ENCODE data around the gene ASNSD1. TPM values are rescaled to one million over a fixed set of nuclear protein-coding genes. Genes with fewer than 3 reads are reported as not detected.

Gene ASNSD1
- total RNA-seq, 1 experiment from 2014 or later = 48.5 TPM

GRCh38 chr2:189719571-189719970 is 58.3 kb downstream of the ASNSD1 start:
- no peak overlapping the region for H2BK12ac ChIP-seq (ENCODE audit: insufficient read length, low read depth, low read length)
- DNase-seq = no peak
- H4K20me1 ChIP-seq (ENCODE audit: control insufficient read depth, insufficient read depth, insufficient read length) = no peaks in the 10 kb centered on the region
- H3K79me2 ChIP-seq (ENCODE audit: insufficient read depth, low read length) = no peaks in the 10 kb centered on the region
- H4K8ac ChIP-seq (replicated peaks; ENCODE audit: insufficient read length, low read depth, low read length) = no peak overlapping the region
- no peak overlapping the region for H3K27ac Mint-ChIP-seq
- no peak overlapping the region for H3K4me3 Mint-ChIP-seq
- no peak overlapping the region for H2BK120ac ChIP-seq (ENCODE audit: low read depth, low read length, poor library complexity, severe bottlenecking)
- no peaks in the 10 kb centered on the region; the same call in none of the 2 replicates for H3K27me3 Mint-ChIP-seq (ENCODE audit: low read depth)
- H3K4me1 Mint-ChIP-seq = no peaks in the 10 kb centered on the region
- WGBS (ENCODE audit: extremely low coverage, insufficient read length, low lambda C conversion rate) = no CpG with 5 or more reads among the region's 4 CpGs
- no peak overlapping the region for H3K14ac ChIP-seq (ENCODE audit: insufficient read depth, low read length)
- no peak overlapping the region for H3K23ac ChIP-seq (ENCODE audit: insufficient read length, low read depth, low read length)
- H3K9me3 Mint-ChIP-seq = peaks cover 11 to 30% of the 10 kb centered on the region in 2 experiments
- H3T11ph ChIP-seq (ENCODE audit: low read length) = no peak overlapping the region
- no peak overlapping the region for H4K91ac ChIP-seq (ENCODE audit: insufficient read length, low read depth, low read length)
- H2BK20ac ChIP-seq (ENCODE audit: low read depth, low read length, poor library complexity, severe bottlenecking) = no peak overlapping the region
- no peak overlapping the region for H3K27ac ChIP-seq (ENCODE audit: insufficient read length, low read depth, low read length)
- H3K4ac ChIP-seq (ENCODE audit: low read depth, low read length) = no peak overlapping the region
- H3K27me3 ChIP-seq (ENCODE audit: insufficient read depth, low read length) = no peaks in the 10 kb centered on the region
- no peak overlapping the region for H2BK5ac ChIP-seq (ENCODE audit: insufficient read length, low read length)
- TF ChIP-seq CTCF (conservative IDR thresholded peaks at IDR 0.05) = no peak
- no peaks in the 10 kb centered on the region for H3K23me2 ChIP-seq (ENCODE audit: insufficient read length, low read depth, low read length, poor library complexity, severe bottlenecking)
- no peak overlapping the region for H2AK5ac ChIP-seq (ENCODE audit: insufficient read length, low read length)
- H2AFZ ChIP-seq (ENCODE audit: low read length) = no peak overlapping the region
- no peak overlapping the region for H3K9ac ChIP-seq (ENCODE audit: extremely low read depth, insufficient read length, low read length)
- no peaks in the 10 kb centered on the region for H3K9me3 ChIP-seq (ENCODE audit: control insufficient read depth, low read depth, low read length)
- no peak overlapping the region for H3K56ac ChIP-seq (ENCODE audit: insufficient read length, low read depth, low read length)
- H3K36me3 Mint-ChIP-seq (ENCODE audit: insufficient read depth in 1 of 3, low read depth in 3 of 3) = peaks cover 0 to 6% (median 6%) of the 10 kb centered on the region in 3 experiments; a peak in 3 of 7 replicates
- H3K4me2 ChIP-seq (ENCODE audit: insufficient read depth, insufficient read length, low read length) = no peak overlapping the region
- H2BK15ac ChIP-seq (ENCODE audit: low read depth, low read length) = no peak overlapping the region
- no peaks in the 10 kb centered on the region for H3K79me1 ChIP-seq (ENCODE audit: insufficient read depth, low read depth, low read length, poor library complexity, severe bottlenecking)
- H4K5ac ChIP-seq (ENCODE audit: insufficient read length, low read depth, low read length) = no peak overlapping the region
- no peaks in the 10 kb centered on the region for H3K4me1 ChIP-seq (ENCODE audit: insufficient read depth, low read length)
- H3K18ac ChIP-seq (ENCODE audit: insufficient read length, low read depth, low read length) = no peak overlapping the region

Other genes starting within 250 kb of the ASNSD1 start
- 70.6 and 80.6 TPM in 2 replicates for gene WDR75, start 220.0 kb upstream of the ASNSD1 start, total RNA-seq (2021)
- not detected in 2 replicates for gene SLC40A1, start 80.7 kb upstream of the ASNSD1 start, total RNA-seq (2021)
- gene ANKAR, start 13.2 kb downstream of the ASNSD1 start, total RNA-seq (2021) = 1.6 and 2.0 TPM in 2 replicates
- gene OSGEPL1, start 101.3 kb downstream of the ASNSD1 start, total RNA-seq (2021) = 10.1 and 10.7 TPM in 2 replicates
- 56.4 and 59.7 TPM in 2 replicates for gene ORMDL1, start 122.9 kb downstream of the ASNSD1 start, total RNA-seq (2021)
- gene PMS1, start 123.0 kb downstream of the ASNSD1 start, total RNA-seq (2021) = 41.7 and 47.2 TPM in 2 replicates

Measured in H9 (cell line).